GM18517 (cell line): ENCODE results near the gene POU2AF3.
"Not testable (repeated sequence)": the region's sequence is repeated elsewhere in the genome, so short reads cannot be mapped to it uniquely, and the experiment has no call there.

Source experiments
- ATAC-seq: cut with Tn5 transposase; IDR thresholded peaks from one replicate; pipeline ENCODE4 v1.9.1; 2021; ENCODE audit warnings: mild to moderate bottlenecking, moderate library complexity; ENCODE audit not compliant: unreplicated experiment

Gene POU2AF3

DNA sequence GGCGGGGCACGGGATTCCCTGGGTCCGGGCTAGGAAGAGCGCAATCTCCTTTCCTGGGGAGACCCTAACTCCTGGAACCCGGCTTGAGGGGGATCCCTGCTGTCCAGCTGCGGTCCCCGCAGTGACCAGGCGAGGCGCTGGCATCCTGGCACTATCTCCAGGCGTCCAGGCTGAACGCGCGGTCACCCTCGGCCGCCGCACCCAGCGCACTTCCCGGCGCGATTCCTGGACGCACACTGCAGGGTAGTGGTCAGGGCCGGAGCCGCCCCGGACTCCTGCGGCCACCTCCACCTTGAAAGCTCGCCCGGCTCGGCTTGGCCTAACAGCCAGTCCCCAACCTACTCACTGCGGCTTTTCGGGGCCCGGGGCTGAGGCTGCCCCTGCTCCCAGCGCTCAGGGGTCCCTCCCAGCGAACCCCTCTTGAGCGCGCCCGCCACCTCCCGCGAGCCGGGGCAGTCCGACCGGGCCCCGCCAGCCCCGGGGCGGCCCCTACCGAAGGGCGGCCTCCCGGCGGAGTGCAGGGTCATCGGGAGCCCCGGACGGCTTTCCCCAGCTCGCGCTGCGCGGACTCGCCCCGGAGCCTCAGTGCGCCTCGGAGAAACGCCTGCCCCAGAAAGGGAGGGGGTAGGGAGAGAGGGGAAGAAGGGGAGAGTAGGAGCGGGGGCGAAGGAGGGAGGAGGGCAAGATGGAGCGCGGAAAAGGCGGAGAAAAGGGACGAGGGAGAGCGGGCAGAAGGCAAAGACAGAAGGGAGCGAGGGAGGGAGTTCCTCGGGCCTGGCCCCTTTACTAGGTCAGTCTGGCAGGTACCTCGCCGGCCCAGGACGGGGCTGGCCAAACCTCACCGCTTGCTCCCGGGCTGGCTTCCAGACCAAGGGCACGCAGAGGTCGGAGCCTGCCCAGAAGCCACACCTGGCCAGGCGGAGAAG lies 1.0 kb downstream of the POU2AF3 start:
- ATAC-seq, result no peak

- no peak for ATAC-seq
Observed at GRCh38 chr11:111300569-111300968, 2.2 kb downstream of the POU2AF3 start.

- ATAC-seq, result no peak
Observed at GRCh38 chr11:111301004-111301841, 2.9 kb downstream of the POU2AF3 start.

- no peak for ATAC-seq
Observed at GRCh38 chr11:111301842-111302118, 3.4 kb downstream of the POU2AF3 start.

- no peak for ATAC-seq
Observed at GRCh38 chr11:111302298-111302697, 4.0 kb downstream of the POU2AF3 start.

DNA sequence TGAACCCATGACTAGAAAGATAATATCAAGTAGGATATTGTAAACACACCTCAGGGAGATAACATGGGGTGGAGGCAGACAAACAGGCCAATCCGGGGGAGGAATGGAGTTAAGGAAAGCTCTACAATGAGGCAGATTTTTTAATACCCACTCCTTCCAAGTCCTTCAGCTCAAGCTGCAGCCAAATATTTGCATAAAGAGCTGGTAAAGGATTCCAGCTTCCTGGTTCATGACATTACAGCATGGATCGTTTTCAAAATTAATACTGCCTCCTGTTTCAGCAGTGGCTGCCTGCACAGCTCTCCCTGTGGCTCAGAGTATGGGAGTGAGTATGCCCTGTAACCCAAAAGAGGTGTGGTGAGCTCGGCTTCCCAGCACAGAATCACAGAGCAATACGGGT lies 5.1 kb downstream of the POU2AF3 start:
- ATAC-seq, result no peak

DNA sequence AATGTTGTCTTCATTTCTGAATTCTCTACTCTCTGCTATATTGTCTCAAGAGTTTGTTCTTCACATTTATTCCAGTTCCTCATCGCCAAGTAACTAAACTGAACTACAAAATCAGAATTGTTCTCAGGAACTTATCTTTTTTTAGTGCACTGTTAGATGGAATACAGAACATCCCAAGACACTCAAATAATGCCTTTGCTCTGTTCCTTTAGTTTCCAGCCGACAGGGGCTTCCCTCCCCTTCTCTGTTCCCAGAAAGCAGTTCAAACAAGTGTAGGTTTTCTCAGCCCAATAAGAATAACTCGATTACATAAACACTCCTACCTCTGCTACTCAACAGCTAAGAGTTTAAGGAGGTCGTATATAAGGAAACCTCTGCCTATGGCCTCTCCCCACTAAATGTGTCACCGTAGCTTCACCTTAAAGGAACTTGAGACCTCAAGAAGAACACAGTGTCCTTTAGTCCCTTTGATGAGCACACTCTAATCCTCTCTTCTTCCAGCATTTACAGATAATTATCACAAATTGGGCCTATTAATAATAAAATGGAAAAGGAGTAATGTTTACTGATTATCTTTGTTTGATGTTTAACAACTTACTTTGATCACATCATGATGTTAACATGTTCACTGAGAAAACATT lies 6.9 kb downstream of the POU2AF3 start:
- no peak for ATAC-seq

DNA sequence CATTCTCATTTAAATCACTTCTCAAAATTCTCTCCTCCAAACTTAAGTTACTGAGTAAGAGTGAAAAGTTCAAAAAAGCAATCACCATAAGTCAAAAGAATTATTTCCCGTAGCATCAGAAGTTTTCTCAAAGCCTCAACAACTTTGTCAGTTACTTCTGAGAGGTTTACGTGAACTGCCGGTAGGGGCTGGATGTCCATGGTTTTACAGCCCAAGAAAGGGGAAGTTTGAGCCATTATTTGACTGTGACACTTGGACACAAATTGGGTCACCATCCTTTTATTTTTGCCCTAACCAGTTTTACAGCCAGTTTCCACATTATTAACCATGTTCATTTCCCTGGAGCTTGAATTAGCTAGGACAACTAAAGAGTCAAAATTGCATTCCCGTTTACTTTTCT lies 7.5 kb downstream of the POU2AF3 start:
- no peak for ATAC-seq

DNA sequence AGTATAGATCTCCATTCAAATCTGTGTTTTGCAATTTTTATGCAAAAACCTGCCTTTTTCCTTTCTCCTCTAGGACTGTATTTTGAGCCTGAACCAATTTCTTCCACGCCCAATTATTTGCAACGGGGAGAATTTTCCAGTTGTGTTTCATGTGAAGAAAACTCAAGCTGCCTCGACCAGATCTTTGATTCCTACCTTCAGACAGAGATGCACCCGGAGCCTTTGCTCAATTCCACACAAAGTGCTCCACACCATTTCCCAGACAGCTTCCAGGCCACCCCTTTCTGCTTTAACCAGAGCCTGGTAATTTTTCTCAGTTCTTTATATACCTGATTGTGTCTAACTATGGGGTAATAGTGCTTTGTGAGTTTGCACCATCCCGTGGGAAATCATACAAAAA lies 8.0 kb downstream of the POU2AF3 start:
- ATAC-seq, result no peak

DNA sequence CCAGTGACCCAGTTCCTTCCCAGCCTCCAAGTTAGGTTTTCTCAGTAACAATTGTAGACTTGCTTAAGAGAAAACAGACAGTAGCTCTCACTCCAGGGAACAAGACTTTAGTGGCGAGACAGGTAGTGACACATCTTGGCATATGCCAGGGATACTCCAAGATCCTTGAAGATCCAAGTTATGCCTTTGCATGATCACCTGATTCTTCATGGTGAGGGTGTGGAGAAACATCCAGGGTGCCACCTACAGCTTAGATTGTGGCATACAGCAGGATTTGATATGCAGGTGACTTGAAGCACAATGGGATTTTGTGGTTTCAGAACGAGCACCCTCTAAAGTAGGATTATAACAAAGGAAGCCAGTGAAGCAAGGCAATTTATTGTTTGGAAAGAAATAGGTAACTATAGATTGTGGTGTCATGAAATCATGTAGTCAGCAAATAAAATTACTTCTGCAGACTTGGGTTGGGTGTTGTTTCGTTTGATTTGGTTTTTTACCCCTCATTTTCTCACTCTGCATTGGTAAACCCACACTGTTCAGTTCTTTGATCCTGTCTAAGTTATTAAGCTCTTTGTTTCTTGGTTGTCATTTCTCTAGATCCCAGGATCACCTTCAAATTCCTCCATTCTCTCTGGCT lies 9.2 kb downstream of the POU2AF3 start:
- no peak for ATAC-seq

DNA sequence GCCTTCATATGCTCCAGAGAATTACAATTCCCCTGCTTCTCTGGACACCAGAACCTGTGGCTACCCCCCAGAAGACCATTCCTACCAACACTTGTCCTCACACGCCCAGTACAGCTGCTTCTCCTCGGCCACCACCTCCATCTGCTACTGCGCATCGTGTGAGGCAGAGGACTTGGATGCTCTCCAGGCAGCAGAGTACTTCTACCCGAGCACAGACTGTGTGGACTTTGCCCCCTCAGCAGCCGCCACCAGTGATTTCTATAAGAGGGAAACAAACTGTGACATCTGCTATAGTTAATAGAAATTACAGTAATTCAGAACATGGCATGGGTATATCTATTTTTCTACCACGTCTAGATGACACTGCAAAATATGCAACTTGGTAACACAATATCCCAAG lies 9.8 kb downstream of the POU2AF3 start:
- ATAC-seq, result no peak

GRCh38 chr11:111309215-111309915 lies 11.0 kb downstream of the POU2AF3 start:
- no peak for ATAC-seq

DNA sequence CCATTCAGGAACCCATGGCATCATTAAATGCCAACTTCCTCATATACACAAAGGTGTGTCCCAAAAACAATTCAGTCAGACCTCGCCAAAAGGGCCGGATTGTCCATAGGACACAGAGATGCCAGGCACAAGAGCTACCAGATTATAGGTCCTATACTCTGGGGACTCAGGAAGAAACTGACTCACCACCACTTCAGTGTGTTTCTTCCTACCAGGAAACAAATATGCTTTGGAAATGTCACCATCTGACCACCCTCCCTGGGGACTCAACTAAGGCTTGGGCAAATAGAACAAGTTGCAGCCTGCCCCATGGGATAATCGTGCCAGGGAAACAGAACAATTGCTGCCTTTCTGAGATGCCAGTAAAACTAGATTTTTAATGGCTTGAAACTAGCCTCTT lies 11.7 kb downstream of the POU2AF3 start:
- no peak for ATAC-seq

DNA sequence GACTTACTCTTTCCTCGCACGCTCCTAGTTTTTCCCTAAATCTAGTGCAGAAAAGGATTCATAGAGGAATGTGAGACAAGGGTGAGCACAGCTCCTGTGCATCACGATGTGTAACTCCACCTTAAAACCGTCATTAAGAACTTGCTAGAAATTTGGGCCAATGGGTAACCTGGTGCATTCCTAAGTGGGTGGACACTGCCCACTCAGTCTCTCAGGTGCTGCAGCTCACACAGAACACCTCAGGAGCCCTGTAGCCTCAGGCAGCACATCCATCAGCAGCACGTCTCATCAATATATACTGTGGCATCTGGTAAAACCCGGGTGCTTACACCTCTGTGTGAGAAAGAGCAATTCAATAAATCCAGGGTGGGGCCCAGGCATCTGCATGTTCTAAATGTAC lies 12.4 kb downstream of the POU2AF3 start:
- ATAC-seq, result no peak

- ATAC-seq, result no peak
Observed at GRCh38 chr11:111312076-111312475, 13.7 kb downstream of the POU2AF3 start.

DNA sequence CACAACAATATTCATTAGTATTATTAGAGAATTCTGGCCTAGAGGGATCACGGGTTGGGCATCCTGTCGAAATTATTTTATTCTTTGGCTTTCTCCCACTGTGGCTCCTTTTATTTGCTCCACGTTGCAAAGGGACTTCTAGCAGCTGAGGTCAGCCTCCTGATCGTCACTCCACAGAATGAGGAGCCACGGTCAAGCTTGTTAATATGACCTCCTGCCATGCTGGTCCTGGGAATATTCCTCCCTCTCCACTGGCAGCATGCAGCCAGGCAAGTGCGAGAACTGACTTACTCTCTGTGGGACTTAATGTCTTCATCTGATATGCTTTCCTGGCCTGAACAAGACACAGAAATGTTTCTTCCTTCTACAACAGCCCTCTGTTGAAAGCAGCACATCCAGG lies 20.9 kb downstream of the POU2AF3 start:
- no peak for ATAC-seq

GRCh38 chr11:111320199-111320598 lies 21.9 kb downstream of the POU2AF3 start:
- ATAC-seq, result not testable (repeated sequence)

DNA sequence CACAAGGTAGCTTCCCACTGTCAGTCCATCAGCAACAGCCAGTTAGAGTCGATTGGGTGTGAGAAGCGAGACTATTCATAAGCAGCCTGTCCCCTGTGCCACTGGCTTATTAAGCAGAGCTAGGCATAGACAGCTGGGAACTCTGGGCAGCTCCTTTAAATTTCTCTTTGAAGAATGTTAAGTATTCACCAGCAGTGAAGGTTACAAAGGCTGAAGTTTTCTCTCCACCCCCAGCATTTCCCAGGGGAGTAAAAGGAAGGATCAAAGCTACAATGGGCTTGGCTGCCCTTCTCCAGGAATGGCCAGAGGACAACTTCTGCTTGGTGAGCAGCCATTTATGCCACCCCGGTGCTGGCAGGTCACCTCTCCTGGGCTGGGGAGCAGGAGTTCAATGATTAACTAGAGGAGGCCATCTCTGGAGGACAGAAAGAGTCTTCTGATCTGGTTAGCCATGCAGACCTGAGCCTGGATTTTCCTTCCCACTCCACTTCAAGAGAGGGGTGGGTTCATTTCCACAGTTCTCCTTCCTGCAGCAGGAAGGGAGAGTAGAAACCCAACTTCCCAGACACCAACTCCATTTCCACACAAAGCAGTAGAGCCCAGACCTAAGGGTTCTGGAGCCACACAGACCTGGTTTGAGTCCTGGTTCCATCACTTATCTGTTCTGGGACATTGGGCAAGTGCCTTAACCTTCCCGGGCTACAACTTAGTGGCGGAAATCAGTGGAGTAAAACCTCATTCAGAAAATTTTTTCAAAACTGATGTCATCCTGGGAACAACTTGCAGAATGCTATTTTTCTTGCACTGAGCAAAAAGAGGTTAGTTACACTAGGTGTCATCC lies 22.6 kb downstream of the POU2AF3 start:
- ATAC-seq, result no peak

DNA sequence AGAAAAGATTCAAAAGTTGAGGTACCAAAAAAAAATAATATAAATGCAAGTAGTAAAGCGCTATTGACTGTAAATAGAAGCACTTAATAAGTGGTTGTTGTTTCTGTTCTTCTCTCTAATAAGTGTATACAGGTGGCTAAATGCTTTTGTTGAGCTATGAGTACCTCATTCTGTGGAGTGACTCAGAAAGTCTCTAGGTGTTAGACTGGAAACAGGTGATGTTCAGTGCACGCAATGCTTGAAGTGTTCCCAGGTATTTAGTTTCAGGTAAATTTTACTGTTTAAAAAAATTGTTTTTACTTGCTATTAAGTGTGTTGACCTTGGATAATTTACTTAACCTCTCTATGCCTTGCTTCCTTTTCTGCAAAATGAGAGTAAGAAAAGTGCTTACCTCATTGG lies 24.2 kb downstream of the POU2AF3 start:
- no peak for ATAC-seq

DNA sequence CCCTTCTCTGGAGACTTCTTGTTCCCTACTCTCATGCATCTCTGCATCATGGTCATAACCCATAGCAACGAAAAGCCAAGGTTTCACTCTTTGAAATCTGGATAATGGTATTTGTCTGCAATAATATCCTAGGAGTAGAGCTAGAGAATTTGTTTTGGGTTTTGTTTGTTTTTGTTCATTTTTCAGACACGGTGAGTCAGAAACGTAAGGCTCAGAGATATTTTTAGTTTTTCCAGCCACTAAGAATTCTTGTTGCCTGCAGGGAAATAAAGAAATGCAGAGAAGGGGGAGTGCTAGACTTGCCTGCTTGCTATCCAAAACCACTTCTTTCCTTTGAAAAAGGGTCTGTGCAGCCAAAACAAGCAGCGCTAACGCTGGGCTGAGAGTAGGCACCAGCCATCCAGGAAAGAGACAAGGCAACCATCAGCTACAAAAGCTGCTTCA lies 26.0 kb downstream of the POU2AF3 start:
- no peak for ATAC-seq
